HG02588 (cell line): ENCODE data around the gene SSNA1.
"Not testable (repeated sequence)": the region's sequence is repeated elsewhere in the genome, so short reads cannot be mapped to it uniquely, and the experiment has no call there.

ENCODE experiments used
- ATAC-seq: cut with Tn5 transposase; IDR thresholded peaks from one replicate; pipeline ENCODE4 v1.9.1; 2021; ENCODE audit warnings: mild to moderate bottlenecking, moderate library complexity; ENCODE audit not compliant: unreplicated experiment

SSNA1 gene

DNA sequence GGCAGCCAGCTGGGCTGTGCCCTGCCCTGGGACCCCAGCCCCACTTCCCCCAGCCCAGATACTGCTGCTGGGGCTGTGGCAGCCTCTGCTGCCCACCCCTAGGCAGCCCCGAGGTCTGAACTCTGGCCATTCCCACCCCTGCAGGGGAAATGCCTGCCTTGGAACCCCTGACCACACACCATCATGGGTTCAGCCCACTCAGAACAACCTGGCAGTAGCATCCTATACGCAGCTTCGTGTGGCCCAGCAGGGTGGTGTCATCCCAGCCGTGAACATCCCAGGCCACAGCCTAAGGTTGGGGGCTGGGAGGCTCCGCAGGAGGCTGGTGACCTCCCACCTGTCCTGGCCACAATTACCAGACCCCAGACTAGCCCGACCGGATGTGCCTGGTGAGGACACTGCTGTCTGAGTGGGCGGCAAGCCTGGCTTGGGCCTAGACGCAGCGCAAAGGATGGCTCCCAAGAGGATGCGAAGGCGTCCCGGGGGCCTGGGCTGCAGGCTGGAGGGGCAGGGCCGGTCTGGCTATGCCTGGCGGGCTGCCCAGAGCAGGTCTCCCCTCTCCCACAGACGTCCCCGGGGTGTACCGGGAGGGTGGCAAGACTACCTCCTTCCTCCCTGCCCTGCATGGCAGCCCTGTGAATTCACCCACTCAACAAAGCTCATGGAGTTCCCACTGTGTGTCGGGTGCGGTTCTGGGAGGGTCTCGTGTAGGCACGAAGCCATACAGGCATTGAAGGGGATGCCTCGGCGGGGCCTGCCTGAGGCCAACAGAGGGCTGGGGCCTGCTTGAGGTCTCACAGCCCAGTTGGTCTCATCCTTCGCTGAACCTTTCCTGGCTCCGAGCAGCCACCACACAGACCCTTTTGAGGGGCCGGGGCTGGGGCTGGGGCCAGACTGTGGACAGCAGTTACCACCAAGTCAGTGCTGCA lies 40.8 kb downstream of the SSNA1 start:
- no peak for ATAC-seq

DNA sequence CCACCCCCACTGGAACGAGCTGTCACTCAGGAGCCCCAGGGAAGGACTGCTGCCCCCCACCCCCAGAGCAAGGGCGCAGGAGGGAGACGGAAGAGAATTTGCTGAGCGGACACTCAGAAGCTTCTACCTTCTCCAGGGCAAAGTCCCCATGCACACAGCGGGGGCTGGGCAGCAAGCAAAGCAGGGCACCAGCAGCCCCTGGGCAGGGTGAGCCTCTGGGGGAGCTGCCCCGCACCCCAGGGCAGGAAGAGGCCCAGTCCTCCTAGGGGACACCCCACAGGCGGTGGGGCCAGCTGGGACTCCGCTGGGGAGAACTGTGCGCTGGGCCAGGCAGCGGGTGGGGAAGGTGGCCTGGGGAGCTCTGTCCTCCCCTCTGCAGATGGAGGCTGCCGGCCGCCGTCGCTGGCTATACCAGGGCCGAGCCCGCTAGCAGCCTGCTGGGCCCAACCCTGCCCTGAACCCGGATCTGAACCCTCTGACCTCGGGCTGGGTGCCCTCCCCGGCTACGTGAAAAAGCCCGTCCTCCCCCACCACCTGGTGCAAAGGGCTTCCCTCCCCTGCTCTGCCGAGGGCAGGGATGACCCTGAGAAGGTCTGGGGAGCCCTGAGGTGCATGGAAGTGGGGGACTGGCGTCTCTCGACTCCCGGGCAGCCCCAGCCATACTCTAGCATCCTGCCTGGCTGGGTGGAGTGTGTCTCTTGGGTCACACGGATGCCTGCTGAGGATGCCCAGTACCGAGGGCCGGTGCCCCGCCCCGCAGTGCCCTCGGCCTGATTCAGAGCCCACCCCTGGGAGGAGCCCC lies 41.6 kb downstream of the SSNA1 start:
- ATAC-seq, result no peak

DNA sequence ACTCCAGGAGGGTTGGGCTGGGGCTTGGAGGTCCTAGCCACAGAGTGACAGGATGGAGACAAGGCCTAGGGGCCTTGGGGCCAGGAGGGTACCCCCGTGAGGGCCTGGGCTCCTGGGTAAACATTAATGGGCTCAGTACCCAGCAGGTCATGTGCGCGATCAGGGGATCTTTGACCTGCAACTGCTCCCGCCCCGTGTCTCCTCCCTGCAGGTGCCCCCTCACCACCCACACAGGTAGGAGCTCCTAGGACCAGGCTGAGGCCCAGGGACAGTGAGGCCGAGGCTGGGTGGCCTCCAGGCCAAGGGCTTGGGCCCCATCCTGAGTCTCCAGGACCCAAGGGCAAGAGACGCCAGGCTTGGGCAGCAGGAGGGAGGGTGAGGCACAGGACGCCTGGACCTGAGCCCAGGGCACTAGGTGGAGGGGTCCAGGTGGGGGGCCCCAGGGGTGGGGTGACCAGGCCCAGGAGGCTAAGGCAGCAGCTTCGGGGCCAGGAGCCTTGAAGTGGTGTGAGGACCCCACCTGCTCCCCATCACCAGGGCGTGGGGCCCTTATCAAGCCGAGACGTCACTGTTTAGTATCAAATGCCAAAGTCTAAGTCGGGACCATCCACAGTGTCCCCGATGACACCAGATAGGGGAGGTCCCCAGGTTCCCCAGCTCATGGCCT lies 42.4 kb downstream of the SSNA1 start, which contains the start of gene SLC34A3:
Gene SLC34A3, plus strand, starts transcription at position 197 of the 667 bp plus-strand sequence. CDS start 802 bp downstream, outside the sequence.
- ATAC-seq, result no peak

DNA sequence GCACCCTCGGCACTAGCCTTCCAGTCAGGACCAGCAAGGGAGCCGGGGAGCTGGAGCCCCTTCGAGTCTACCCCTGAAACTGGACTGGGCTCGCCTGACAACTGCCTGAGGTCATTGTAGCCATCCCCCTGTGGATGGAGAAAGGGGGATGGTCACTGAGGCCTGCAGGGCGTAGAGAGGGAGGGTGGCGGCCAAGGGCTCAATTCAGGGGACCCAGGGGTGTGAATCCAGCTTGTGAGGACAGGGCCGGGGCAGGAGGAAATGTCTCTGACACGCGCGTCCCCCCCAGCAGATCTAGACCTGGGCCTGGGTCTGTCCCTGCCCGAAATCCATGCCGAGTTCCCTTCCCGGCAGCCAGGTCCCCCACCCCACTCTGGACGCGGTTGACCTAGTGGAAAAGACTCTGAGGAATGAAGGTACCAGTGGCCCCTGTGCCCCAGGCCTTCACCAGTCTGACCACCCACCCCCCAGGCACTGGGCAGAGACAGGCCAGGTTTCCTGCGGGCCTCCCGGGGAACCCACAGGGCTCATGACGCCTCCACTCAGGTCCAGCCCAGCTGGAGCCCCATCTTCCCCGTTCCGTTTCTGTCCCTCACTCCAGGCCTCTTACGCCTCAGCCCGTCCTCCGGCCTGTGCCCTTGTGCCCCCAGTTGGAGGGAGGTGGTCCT lies 43.0 kb downstream of the SSNA1 start:
- ATAC-seq, result no peak

DNA sequence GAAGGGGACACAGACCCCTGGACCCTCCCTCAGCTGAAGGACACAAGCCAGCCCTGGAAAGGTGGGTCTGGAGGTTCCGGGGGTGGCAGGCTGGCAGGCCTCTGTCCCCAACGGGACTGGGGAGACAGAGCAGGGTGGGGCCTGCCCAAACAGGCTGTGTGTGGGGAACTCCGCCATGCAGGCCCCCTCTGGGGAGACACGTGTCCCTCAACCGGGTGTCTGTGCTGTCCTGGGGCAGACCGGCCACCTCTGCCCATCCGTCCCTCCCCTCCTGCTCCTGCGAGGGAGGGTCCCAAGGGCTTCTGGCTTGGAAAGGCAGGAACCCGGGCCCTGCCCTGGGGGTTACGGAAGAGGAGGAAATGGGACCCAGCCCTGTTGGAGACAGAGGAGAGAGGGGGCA lies 43.6 kb downstream of the SSNA1 start:
- no peak for ATAC-seq

DNA sequence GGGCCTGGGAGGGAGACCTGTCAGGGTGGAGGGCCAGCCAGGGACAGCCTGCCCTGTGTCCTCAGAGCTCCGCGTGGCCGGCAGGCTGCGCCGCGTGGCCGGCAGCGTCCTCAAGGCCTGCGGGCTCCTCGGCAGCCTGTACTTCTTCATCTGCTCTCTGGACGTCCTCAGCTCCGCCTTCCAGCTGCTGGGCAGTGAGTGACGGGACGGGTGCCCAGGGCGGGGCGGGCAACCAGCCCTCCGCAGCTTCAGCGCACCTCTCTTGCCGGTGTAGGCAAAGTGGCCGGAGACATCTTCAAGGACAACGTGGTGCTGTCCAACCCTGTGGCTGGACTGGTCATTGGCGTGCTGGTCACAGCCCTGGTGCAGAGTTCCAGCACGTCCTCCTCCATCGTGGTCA lies 44.0 kb downstream of the SSNA1 start:
- ATAC-seq, result no peak

DNA sequence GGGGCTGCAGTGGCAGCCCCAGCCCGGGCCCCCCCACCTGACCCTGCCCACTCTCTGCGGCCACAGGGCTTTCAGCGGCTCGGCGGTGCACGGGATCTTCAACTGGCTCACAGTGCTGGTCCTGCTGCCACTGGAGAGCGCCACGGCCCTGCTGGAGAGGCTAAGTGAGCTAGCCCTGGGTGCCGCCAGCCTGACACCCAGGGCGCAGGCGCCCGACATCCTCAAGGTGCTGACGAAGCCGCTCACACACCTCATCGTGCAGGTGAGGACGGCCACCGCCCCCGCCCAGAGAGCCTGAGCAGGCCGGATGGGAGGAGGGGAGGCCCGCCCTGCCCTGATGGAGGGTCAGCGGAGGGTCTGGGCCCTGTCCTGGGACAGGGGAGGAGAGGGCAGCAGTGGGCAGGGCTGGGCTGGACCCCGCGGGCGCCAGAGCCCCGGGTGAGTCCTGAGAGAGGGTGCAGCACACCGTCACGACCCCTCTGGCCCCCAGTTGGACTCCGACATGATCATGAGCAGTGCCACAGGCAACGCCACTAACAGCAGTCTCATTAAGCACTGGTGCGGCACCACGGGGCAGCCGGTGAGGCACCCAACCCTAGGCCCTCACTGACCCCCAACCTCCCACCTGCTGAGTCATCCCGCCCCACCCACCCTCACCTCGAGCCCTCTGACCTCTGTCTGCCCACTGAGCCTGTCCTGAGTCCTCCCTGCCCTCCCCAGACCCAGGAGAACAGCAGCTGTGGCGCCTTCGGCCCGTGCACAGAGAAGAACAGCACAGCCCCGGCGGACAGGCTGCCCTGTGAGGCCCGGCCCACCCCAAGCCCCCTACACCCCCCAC lies 44.9 kb downstream of the SSNA1 start:
- no peak for ATAC-seq

DNA sequence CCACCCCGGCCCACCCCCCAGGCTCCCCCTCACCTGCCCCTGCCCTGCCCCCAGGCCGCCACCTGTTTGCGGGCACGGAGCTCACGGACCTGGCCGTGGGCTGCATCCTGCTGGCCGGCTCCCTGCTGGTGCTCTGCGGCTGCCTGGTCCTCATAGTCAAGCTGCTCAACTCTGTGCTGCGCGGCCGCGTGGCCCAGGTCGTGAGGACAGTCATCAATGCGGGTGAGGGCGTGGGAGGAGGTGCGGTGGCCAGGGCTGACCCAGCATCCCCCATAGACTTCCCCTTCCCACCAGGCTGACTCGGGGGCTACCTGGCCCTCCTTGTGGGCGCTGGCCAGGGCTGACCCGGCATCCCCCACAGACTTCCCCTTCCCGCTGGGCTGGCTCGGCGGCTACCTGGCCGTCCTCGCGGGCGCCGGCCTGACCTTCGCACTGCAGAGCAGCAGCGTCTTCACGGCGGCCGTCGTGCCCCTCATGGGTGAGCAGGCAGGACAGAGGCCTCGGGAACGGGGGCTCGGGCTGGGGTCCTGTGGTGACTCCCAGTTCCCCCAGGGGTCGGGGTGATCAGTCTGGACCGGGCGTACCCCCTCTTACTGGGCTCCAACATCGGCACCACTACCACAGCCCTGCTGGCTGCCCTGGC lies 45.7 kb downstream of the SSNA1 start:
- ATAC-seq, result no peak

DNA sequence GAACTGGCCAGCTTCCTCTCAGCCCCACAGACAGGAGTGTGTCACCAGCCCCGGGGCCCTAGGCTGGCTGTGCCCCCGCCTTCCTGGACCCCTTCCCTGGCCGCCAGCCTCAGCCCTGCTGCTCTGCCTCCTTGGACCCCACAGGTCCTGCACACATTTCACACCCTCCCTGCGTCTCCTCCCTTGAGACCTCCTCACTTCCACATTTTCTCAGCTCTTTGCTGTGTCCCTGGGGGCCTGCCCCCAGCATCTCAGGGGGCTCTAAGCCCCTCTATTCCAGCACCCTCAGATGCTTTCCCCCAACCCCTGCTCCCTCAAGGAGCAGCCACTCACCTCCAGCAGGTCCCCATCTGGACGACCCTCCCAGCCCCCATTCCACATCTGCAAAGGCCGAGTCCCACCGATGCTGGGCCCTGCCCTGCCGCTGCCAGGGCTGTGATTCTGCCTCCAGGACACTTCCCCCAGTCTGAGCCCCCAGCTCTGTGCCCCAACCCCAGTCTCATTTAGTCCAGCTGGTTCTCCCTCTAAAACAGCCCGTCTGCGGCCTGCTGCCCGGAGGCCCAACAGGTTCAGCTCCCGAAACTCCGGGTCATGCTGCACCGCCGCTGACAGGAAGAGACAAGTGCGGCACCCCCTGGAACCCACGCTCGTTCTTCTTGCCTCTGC lies 46.4 kb downstream of the SSNA1 start:
- no peak for ATAC-seq

DNA sequence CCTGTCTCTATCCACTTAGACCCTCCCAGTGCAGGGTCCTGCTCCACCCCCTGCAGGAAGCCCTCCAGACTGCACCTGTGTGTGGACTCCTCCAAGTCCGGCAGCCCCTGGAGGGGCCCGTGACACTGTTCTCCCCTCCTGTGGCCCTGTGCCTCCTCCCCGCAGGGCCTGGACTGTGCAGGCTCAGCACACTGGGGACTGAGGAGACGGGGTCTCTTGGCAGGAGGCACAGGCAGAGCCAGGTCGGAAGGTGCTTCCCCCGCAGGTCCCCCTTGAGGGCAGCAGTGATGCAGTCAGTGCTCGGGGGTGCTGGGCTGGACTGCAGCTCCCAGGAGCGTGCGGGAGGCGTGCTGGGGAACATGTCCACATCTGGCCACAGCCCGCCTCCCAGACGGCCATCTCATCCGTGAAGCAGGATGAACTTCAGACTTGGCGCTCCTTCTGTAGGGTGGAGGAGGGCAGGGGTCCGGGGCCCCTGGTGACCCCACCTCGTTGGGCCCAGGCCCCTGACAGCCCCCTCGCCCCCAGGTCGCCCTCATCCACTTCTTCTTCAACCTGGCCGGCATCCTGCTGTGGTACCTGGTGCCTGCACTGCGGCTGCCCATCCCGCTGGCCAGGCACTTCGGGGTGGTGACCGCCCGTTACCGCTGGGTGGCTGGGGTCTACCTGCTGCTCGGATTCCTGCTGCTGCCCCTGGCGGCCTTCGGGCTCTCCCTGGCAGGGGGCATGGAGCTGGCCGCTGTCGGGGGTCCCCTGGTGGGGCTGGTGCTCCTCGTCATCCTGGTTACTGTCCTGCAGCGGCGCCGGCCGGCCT lies 47.2 kb downstream of the SSNA1 start:
- ATAC-seq, result no peak

DNA sequence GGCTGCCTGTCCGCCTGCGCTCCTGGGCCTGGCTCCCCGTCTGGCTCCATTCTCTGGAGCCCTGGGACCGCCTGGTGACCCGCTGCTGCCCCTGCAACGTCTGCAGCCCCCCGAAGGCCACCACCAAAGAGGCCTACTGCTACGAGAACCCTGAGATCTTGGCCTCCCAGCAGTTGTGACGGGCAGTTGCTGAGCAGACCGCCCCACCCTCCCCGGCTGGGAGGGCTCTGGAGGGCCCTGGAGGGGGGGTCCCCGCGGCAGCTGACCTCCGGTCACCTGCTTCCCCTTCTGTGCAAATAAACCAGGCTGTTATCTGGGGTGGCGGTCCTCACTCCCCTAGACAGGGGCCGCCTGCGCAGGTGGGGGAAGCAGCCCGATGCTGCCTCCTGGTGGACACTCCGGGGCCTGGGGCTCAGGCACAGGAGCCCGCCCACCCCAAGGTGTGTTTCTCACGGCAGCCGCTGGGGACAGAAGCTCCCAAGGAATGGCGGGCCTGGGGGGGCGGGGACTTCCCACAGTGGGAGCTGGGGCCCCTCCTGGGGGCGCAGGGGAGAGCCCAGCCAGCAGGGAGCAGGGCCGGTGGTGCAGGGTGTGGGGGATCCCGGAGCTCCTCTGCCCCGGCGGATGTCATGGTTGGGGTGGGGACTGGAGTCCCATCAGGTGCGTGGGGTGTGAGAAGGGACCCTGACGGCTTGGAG lies 47.9 kb downstream of the SSNA1 start:
- no peak for ATAC-seq

DNA sequence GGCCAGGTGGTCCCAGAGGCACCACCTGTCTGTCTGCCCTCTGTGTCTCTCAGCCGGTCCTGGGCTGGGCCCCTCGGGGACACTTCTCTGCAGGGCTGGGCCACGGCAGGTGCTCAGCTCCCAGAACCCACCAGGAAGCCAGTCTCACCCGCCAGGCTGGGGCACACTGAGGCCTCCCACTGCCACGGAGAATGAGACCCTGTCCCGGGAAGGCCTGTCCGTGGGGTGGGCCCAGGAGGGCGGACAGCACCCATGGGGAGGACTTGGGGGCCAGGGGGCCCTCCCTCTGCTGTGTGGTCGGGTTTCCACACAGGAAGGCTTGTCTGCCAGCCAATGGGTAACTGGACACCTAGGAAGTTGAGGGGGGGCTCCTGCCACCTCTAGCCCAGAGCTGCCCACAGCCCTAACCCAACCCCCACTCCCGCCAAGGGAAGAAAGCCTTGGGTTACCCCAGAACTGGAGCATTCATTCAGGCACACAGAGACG lies 48.5 kb downstream of the SSNA1 start:
- ATAC-seq, result no peak

DNA sequence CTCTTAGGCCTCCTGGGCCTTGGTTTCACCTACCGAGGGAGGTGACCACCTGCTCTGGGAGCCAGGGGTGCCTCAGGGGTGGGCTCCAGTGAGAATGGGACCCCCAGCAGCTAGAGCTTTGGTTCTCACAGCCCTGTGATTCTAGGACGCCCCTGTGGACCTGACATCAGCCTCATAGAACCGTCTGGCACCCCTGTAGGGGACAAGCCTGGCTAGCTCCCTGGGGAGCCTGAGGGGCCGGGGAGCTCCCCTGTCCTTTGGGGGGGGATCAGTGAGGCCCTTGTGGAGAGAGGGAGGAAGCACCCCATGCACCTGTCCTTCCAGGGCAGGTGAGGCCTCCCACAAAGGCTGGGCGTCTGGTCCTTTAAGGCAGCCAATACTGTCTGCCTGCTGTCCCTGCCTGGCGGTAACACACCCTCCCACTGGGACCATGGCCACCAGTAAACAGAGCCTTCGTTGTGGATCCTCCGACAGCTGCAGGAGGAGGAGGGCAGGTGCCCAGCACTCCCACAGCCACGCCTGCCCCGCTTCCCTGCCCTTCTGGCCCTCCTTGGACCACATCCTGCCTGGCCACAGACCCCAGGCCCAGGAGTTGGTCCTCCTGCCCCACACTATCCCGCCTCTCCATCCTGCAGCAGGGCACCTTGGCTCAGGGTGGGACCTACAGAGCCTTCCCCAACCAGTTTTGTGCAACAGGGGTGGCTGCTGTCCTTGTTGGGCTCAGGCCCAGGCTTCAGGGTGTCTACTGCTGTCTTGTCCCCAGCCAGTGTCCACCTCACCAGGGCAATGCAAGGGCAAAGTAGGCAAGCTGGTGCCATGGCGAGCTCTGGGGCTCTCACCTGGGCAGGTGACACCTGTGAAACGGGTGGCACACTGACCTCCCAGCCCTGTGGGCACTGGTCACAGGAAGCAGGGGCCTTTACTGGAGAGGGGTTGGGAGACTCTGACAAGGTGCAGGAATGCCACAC lies 49.6 kb downstream of the SSNA1 start:
- ATAC-seq, result no peak

DNA sequence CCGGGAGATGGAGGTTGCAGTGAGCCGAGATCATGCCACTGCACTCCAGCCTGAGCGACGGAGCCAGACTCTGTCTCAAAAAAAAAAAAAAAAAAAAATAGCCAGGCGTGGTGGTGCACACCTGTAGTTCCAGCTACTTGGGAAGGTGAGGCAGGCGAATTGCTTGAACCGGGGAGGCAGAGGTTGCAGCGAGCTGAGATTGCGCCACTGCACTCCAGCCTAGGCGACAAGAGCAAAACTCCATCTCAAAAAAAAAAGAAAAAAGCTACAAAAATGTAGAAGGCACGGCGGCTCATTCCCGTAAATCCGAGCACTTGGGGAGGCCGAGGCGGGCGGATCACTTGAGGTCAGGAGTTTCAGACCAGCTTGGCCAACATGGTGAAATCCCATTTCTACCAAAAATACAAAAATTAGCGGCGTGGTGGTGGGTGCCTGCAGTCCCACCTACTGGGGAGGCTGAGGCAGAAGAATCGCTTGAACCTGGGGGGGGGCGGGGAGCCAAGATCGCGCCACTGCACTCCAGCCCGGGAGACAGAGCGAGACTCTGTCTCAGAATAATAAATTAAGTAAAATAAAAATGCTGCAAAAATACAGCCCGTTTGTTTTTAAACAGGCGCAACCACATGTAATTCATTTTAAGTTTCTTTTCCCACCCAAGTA lies 51.2 kb downstream of the SSNA1 start:
- not testable (repeated sequence) for ATAC-seq
